ENCODE measurements around the gene ALX4.

ALX4 gene

GRCh38 chr11:44266056-44266780 is 43.7 kb downstream of the ALX4 start:
- DNase-seq (ENCODE audit: insufficient read length, low spot score), result no peak
- FAIRE-seq, result no peak
- TF ChIP-seq CTCF (IDR thresholded peaks at IDR 0.05; ENCODE audit: insufficient read depth, missing control alignments), result no peak

GRCh38 chr11:44264761-44265160 is 45.2 kb downstream of the ALX4 start:
- FAIRE-seq (no peak), DNase-seq (ENCODE audit: insufficient read length, low spot score) (no peak)
- no peak for TF ChIP-seq CTCF (IDR thresholded peaks at IDR 0.05; ENCODE audit: insufficient read depth, missing control alignments)

- no peak for TF ChIP-seq CTCF (IDR thresholded peaks at IDR 0.05; ENCODE audit: insufficient read depth, missing control alignments)
- DNase-seq (ENCODE audit: insufficient read length, low spot score) (no peak), FAIRE-seq (no peak)
Measured at GRCh38 chr11:44264438-44264749, 45.5 kb downstream of the ALX4 start.

- DNase-seq (ENCODE audit: insufficient read length, low spot score), result no peak
- no peak for FAIRE-seq
Measured at GRCh38 chr11:44263738-44264437, 46.1 kb downstream of the ALX4 start.

GRCh38 chr11:44261800-44262591 is 47.9 kb downstream of the ALX4 start:
- DNase-seq (ENCODE audit: insufficient read length, low spot score) (no peak), FAIRE-seq (no peak)
- no peak for TF ChIP-seq CTCF (IDR thresholded peaks at IDR 0.05; ENCODE audit: insufficient read depth, missing control alignments)

More at GRCh38 chr11:44263738-44264437, 46.1 kb downstream of the ALX4 start:
- TF ChIP-seq CTCF (IDR thresholded peaks at IDR 0.05; ENCODE audit: insufficient read depth, missing control alignments), result no peak

GRCh38 chr11:44260081-44260480 is 49.9 kb downstream of the ALX4 start:
- DNase-seq (ENCODE audit: insufficient read length, low spot score) (no peak), FAIRE-seq (no peak)
- no peak for TF ChIP-seq CTCF (IDR thresholded peaks at IDR 0.05; ENCODE audit: insufficient read depth, missing control alignments)

Measured in D721Med (cell line).